Stimulated activated naive B cell treated with anti-CD40 and anti-IgM and Interleukin-4, amounts not matched to agents 10 μg/mL and 1 μg/mL and 100 μg/mL, for 72 hours (primary cell): Measurements from ENCODE around the gene PRAMEF1.
"Not testable (repeated sequence)": the region's sequence is repeated elsewhere in the genome, so short reads cannot be mapped to it uniquely, and the experiment has no call there.

Experiments
- ATAC-seq, 2 donors: fragments of 150-1000 bp; cut with Tn5 transposase; replicated peaks; 2 replicates each; pipeline ENCODE4 v1.10.0; 2021; ENCODE audit warnings: moderate library complexity in 1 of 2
- DNase-seq: peaks from one replicate; pipeline ENCODE4 v3.0.0; 2021
- H3K27ac Mint-ChIP-seq: one replicate; pipeline ENCODE4 v1.8.0; 2022; ENCODE audit warnings: mild to moderate bottlenecking, mixed read lengths
- H3K27me3 Mint-ChIP-seq, 2 donors: one replicate each; pipeline ENCODE4 v1.8.0; 2022; ENCODE audit warnings: mixed read lengths in 2 of 2
- H3K36me3 Mint-ChIP-seq, 2 donors: one replicate each; pipeline ENCODE4 v1.8.0; 2022; ENCODE audit warnings: mixed read lengths in 2 of 2, mild to moderate bottlenecking in 1 of 2
- H3K4me1 Mint-ChIP-seq, 2 donors: one replicate each; pipeline ENCODE4 v1.8.0; 2022; ENCODE audit warnings: mixed read lengths in 2 of 2, mild to moderate bottlenecking in 1 of 2
- H3K4me3 Mint-ChIP-seq, 2 donors: one replicate each; pipeline ENCODE4 v1.8.0; 2022; ENCODE audit warnings: mild to moderate bottlenecking in 2 of 2, mixed read lengths in 2 of 2, moderate library complexity in 1 of 2
- H3K9me3 Mint-ChIP-seq, 2 donors: one replicate each; pipeline ENCODE4 v1.8.0; 2022; ENCODE audit warnings: mixed read lengths in 2 of 2, mild to moderate bottlenecking in 1 of 2

PRAMEF1 gene, protein sequence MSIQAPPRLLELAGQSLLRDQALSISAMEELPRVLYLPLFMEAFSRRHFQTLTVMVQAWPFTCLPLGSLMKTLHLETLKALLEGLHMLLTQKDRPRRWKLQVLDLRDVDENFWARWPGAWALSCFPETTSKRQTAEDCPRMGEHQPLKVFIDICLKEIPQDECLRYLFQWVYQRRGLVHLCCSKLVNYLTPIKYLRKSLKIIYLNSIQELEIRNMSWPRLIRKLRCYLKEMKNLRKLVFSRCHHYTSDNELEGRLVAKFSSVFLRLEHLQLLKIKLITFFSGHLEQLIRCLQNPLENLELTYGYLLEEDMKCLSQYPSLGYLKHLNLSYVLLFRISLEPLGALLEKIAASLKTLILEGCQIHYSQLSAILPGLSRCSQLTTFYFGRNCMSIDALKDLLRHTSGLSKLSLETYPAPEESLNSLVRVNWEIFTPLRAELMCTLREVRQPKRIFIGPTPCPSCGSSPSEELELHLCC

DNA sequence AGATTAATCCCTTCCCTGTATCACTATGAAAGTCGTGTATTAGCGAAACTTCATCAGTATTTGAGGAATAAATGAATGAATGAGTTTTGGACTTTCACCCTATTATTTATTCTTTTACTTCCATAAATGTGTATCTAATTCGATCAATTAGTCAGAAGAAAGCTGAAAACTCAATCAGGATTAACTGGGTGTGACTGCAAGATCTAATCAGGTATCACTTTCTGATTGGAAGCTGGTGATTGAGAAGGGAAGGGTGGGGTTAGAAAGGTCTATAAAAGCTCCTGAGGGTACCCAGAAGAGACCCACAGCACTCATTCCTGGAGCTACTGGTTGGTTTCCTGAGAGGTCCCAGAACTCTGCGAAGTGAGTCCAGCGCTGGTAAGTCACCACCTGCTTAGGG lies at the start of gene PRAMEF1:
Gene PRAMEF1, plus strand, starts transcription at position 301 of the 400 bp plus-strand sequence. CDS start 1,831 bp downstream, outside the sequence.
- H3K27ac Mint-ChIP-seq, H3K27me3 Mint-ChIP-seq, DNase-seq, H3K9me3 Mint-ChIP-seq, ATAC-seq, H3K4me1 Mint-ChIP-seq, H3K4me3 Mint-ChIP-seq, H3K36me3 Mint-ChIP-seq: not testable (repeated sequence)

- ATAC-seq (no peak), DNase-seq (no peak)
- no peaks in the 10 kb centered on the region for H3K4me1 Mint-ChIP-seq
- H3K27me3 Mint-ChIP-seq, result peaks cover 32 to 45% of the 10 kb centered on the region in 2 donors
- H3K9me3 Mint-ChIP-seq, result peaks cover 5 to 6% of the 10 kb centered on the region in 2 donors
- peak overlapping the region; percentile 26 for H3K27ac Mint-ChIP-seq
- H3K4me3 Mint-ChIP-seq, result no peak overlapping the region
- H3K36me3 Mint-ChIP-seq, result no peaks in the 10 kb centered on the region
Observed at GRCh38 chr1:12741946-12742345, 49.3 kb upstream of the PRAMEF1 start.

DNA sequence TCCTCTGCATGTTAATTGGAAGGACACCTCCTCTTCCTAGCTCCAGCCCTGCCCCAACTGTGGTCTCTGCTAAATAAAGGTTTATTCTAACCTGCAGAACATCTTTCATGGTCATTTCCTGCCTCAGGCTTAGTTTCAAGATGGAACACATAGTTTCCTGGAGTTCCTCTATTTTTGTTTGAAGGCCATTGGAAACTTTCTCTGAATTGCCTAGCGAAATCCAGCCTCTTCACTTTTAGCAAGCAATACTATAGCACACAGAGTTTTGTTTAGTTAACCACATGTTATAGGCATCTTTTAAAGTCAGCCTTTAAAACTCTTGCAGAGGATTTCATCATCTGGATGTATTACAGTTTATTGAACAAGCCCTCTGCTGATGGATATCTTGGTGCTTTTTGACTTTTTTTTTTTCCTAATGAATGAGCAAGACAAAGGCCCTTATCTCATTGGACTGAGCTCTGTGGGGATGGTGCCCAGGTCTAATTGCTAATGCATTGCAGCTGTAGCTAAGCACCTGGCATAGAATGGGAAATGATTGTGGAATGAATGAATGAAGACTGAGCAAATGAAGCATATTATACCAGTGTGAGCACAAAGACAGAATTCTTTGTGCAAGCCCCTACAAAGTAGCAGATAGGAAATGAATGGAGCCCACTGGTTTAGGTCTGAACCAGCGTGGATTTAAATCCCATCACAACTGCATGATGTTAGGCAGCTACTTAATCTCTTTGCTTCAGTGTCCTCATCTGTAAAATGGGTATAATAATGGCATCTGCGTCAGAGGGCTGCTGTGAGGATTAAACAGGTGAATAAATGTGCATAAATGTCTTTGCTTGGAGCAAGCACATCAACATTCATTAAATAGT lies 45.8 kb upstream of the PRAMEF1 start:
- no peak for DNase-seq

GRCh38 chr1:12745992-12746323 lies 45.2 kb upstream of the PRAMEF1 start, which contains the start of gene CFAP107:
Gene CFAP107, plus strand, starts transcription at chr1:12746200. Its CDS starts 231 bp downstream, at chr1:12746431.
- Mint-ChIP-seq H3K4me3 (no peak within 1 kb of the TSS), H3K36me3 (no peaks in the 10 kb centered on the region), H3K27ac (no peak within 1 kb of the TSS), H3K9me3 (peaks cover 17 to 21% of the 10 kb centered on the region in 2 donors), H3K27me3 (peaks cover 24 to 34% of the 10 kb centered on the region in 2 donors), H3K4me1 (no peaks in the 10 kb centered on the region)
- ATAC-seq (peak; percentile 19 to 22), DNase-seq (no peak)

More for the DNA sequence above, 45.8 kb upstream of the PRAMEF1 start:
- no peak overlapping the region for H3K27ac Mint-ChIP-seq
- no peak for ATAC-seq
- peaks cover 17 to 18% of the 10 kb centered on the region in 2 donors for H3K9me3 Mint-ChIP-seq
- no peaks in the 10 kb centered on the region for H3K36me3 Mint-ChIP-seq
- H3K4me3 Mint-ChIP-seq, result no peak overlapping the region
- H3K4me1 Mint-ChIP-seq, result no peaks in the 10 kb centered on the region
- peaks cover 20 to 28% of the 10 kb centered on the region in 2 donors for H3K27me3 Mint-ChIP-seq

GRCh38 chr1:12748778-12749355 lies 42.3 kb upstream of the PRAMEF1 start:
- no peaks in the 10 kb centered on the region for H3K36me3 Mint-ChIP-seq
- H3K4me1 Mint-ChIP-seq, result no peaks in the 10 kb centered on the region
- no peak for ATAC-seq
- no peak overlapping the region for H3K27ac Mint-ChIP-seq
- peaks cover 24 to 38% of the 10 kb centered on the region in 2 donors for H3K27me3 Mint-ChIP-seq
- H3K9me3 Mint-ChIP-seq, result peaks cover 17 to 22% of the 10 kb centered on the region in 2 donors
- DNase-seq, result no peak
- H3K4me3 Mint-ChIP-seq, result no peak overlapping the region

DNA sequence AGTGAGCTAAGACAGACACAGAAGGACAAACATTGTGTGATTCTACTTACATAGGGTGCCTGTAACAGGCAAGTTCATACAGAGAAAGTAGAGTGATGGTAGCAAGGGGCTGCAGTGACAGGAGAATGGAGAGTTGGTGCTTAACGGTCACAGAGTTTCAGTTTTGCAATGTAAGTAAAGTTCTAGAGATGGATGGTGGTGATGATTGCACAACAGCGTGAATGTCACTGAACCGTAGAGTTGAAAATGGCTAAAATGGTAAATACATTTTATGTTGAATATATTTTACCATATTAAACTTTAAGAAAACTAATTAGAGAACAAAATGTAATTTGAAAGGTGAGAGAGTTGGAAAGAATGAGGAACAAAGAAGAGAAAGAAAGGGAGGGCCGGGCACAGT lies 36.5 kb upstream of the PRAMEF1 start:
- Mint-ChIP-seq H3K4me1 (no peaks in the 10 kb centered on the region), H3K27me3 (peaks cover 17 to 29% of the 10 kb centered on the region in 2 donors), H3K27ac (no peak overlapping the region), H3K9me3 (peaks cover 0 to 6% of the 10 kb centered on the region in 2 donors), H3K4me3 (no peak overlapping the region), H3K36me3 (no peaks in the 10 kb centered on the region)
- ATAC-seq (no peak), DNase-seq (no peak)

- ATAC-seq, result no peak
- no peaks in the 10 kb centered on the region for H3K36me3 Mint-ChIP-seq
- H3K9me3 Mint-ChIP-seq, result no peaks in the 10 kb centered on the region
- H3K4me3 Mint-ChIP-seq, result no peak overlapping the region
- no peak for DNase-seq
- H3K27me3 Mint-ChIP-seq, result peaks cover 14 to 17% of the 10 kb centered on the region in 2 donors
- no peak overlapping the region for H3K27ac Mint-ChIP-seq
- no peaks in the 10 kb centered on the region for H3K4me1 Mint-ChIP-seq
Observed at GRCh38 chr1:12756273-12756672, 34.9 kb upstream of the PRAMEF1 start.

- no peaks in the 10 kb centered on the region for H3K36me3 Mint-ChIP-seq
- no peaks in the 10 kb centered on the region for H3K9me3 Mint-ChIP-seq
- DNase-seq (no peak), ATAC-seq (no peak)
- H3K4me3 Mint-ChIP-seq, result no peak overlapping the region
- no peak overlapping the region for H3K27ac Mint-ChIP-seq
- H3K4me1 Mint-ChIP-seq, result no peaks in the 10 kb centered on the region
- peaks cover 14 to 17% of the 10 kb centered on the region in 2 donors for H3K27me3 Mint-ChIP-seq
Observed at GRCh38 chr1:12756768-12757413, 34.3 kb upstream of the PRAMEF1 start.

DNA sequence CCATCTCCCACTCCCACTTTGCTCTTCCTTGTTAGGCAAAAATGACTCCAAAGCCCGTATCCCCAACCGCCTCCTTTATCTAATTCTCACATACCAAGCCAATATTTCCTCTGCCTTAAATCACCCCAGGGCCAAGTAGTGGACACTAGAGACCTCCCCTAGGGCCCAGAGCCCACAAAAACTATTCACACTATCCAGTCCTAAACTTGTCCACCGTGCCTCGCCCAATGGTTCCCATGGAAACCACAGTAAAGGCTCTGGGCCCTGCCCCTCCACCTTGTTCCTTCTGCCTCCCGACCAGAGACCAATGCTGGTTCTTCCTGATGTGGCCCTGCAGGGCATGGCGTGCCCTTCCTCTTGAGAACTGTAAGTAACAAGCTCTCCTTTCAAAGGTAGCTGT lies 33.4 kb upstream of the PRAMEF1 start:
- ATAC-seq (no peak), DNase-seq (no peak)
- H3K4me1 Mint-ChIP-seq, result no peaks in the 10 kb centered on the region
- H3K36me3 Mint-ChIP-seq, result no peaks in the 10 kb centered on the region
- H3K27me3 Mint-ChIP-seq, result peaks cover 14 to 21% of the 10 kb centered on the region in 2 donors
- no peak overlapping the region for H3K27ac Mint-ChIP-seq
- H3K4me3 Mint-ChIP-seq, result no peak overlapping the region
- H3K9me3 Mint-ChIP-seq, result no peaks in the 10 kb centered on the region

DNA sequence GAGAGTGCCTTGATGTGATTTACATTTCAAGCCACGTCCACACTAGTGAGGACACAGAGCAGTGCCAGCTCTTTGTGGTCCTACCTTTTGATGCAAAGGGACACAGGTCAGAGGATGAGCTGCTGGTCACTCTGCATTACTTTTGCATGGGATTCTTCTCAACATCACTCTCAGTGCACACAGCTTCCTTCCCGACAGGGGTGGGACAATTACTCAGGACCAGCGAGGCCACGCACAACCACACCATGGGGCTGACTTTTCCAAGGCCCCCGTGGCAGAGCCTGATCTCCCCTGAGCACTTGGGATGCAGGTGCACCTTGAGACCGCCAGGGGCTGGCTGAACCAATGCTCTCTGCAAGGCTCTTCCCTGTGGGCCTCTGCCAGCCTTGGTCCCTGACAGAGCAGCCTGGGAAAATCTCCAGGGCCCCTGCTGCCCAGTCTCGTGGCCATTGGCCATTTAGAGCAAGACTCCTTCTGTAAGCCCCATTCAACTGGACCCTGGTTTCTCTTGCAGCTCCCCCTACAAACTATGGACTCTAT lies 30.9 kb upstream of the PRAMEF1 start:
- H3K36me3 Mint-ChIP-seq, result no peaks in the 10 kb centered on the region
- peaks cover 14 to 21% of the 10 kb centered on the region in 2 donors for H3K27me3 Mint-ChIP-seq
- no peaks in the 10 kb centered on the region for H3K4me1 Mint-ChIP-seq
- H3K9me3 Mint-ChIP-seq, result no peaks in the 10 kb centered on the region
- no peak overlapping the region for H3K27ac Mint-ChIP-seq
- H3K4me3 Mint-ChIP-seq, result no peak overlapping the region
- ATAC-seq, result no peak
- no peak for DNase-seq

DNA sequence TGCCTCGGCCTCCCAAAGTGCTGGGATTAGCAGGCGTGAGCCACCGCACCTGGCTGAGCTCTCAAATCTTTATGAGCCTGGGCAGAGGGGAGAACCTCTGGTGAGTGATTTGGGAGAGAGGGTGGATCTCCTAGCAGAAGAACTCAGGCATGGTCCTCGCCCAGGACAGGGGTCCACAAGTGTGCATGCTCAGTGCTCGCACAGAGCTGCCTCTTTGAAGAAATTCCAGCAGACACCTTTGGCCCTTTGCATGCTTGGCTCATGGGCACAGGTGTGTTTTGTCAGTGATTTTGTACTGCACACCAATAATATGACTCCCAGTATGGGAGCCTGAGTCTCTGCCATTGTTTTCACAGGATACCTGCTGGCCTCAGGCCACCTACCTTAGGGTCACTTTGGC lies 29.4 kb upstream of the PRAMEF1 start:
- ATAC-seq (no peak), DNase-seq (no peak)
- Mint-ChIP-seq H3K36me3 (no peaks in the 10 kb centered on the region), H3K4me1 (no peaks in the 10 kb centered on the region), H3K27ac (no peak overlapping the region), H3K27me3 (peaks cover 14 to 15% of the 10 kb centered on the region in 2 donors), H3K9me3 (no peaks in the 10 kb centered on the region), H3K4me3 (no peak overlapping the region)

DNA sequence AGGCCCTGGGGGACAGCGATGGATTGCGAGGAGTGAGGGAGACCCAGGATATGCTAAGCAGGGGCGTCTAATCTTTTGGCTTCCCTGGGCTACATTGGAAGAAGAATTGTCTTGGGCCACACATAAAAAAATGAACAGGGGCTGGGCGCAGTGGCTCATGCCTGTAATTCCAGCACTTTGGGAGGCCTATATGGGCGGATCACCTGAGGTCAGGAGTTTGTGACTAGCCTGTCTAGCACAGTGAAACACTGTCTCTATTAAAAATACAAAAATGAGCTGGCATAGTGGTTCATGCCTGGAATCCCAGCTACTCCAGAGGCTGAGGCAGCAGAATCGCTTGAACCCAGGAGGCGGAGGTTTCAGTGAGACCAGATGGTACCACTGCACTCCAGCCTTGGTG lies 28.4 kb upstream of the PRAMEF1 start:
- no peak overlapping the region for H3K27ac Mint-ChIP-seq
- H3K4me3 Mint-ChIP-seq, result no peak overlapping the region
- H3K4me1 Mint-ChIP-seq, result no peaks in the 10 kb centered on the region
- peaks cover 11 to 12% of the 10 kb centered on the region in 2 donors for H3K27me3 Mint-ChIP-seq
- DNase-seq (no peak), ATAC-seq (no peak)
- H3K9me3 Mint-ChIP-seq, result no peaks in the 10 kb centered on the region
- H3K36me3 Mint-ChIP-seq, result no peaks in the 10 kb centered on the region

- Mint-ChIP-seq H3K4me3 (no peak overlapping the region), H3K36me3 (no peaks in the 10 kb centered on the region), H3K27me3 (peaks cover 4 to 10% of the 10 kb centered on the region in 2 donors), H3K4me1 (no peaks in the 10 kb centered on the region), H3K27ac (no peak overlapping the region), H3K9me3 (no peaks in the 10 kb centered on the region)
- ATAC-seq (no peak), DNase-seq (no peak)
Observed at GRCh38 chr1:12763479-12763878, 27.7 kb upstream of the PRAMEF1 start.

DNA sequence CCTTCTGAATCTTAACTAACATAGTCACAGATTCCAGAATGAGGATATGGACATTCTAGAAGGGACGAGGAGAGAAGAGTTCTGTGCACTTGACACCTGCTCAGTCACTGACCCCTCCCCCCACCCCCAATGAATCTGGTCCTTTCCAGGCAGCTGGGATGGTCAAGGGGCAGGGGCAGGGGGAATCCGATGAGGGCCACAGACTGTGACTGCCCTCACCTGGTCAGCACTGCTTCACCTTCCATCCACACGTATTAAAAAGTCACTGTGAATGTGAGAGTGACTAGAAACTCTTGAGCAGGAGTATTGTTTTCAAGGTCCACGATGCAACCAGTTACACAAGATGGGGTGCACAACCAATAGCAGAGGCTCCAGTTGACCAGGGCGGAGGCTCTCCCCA lies 27.2 kb upstream of the PRAMEF1 start:
- Mint-ChIP-seq H3K27me3 (peaks cover 9% of the 10 kb centered on the region in 2 donors), H3K4me1 (no peaks in the 10 kb centered on the region), H3K9me3 (no peaks in the 10 kb centered on the region), H3K4me3 (no peak overlapping the region), H3K27ac (no peak overlapping the region), H3K36me3 (no peaks in the 10 kb centered on the region)
- no peak for ATAC-seq
- DNase-seq, result no peak
